A673 (cell line): ENCODE results near the gene SRSF10. TPM values are rescaled to one million over a fixed set of nuclear protein-coding genes. Genes with fewer than 3 reads are reported as not detected.

Experiments used
- BruUV-seq: library from RNA; stranded (reverse); fragments of 400-500 nt; replicated peaks from 2 replicates; lab custom pipeline; 2021; lab: Mats Ljungman, UMichigan
- CTCF ChIA-PET: fragments of 300-600 bp; sonication (Branson Sonifier 250); formaldehyde crosslinking; loops from one replicate; lab custom pipeline; 2022; ENCODE audit warnings: antibody characterized with exemption; lab: Charles Lee
- POLR2A ChIA-PET: fragments of 300-600 bp; sonication (Branson Sonifier 250); formaldehyde crosslinking; loops from one replicate; lab custom pipeline; 2022; ENCODE audit warnings: antibody characterized with exemption; ENCODE audit not compliant: low non-redundant PET; lab: Charles Lee
- DNase-seq: peaks from one replicate; pipeline ENCODE4 v3.0.0-alpha.2; 2015; ENCODE audit warnings: low spot score
- H3K27ac ChIP-seq: fragments of 200-600 bp; sonication (generic); 2 replicates; pipeline ENCODE4 v1.5.1; 2016; ENCODE audit warnings: mixed run types, low read depth, mild to moderate bottlenecking, mixed read lengths, antibody characterized with exemption, low read length; ENCODE audit not compliant: poor library complexity, severe bottlenecking
- H3K27me3 ChIP-seq: fragments of 200-600 bp; sonication (generic); replicated peaks from 2 replicates; pipeline ENCODE4 v1.6.1; 2017; ENCODE audit warnings: mixed run types, low read depth, mild to moderate bottlenecking, mixed read lengths, antibody characterized with exemption, low read length; ENCODE audit not compliant: insufficient read depth, poor library complexity
- H3K36me3 ChIP-seq: fragments of 200-600 bp; sonication (generic); 2 replicates; pipeline ENCODE4 v1.6.1; 2016; ENCODE audit warnings: mixed run types, mild to moderate bottlenecking, mixed read lengths, antibody characterized with exemption, low read length; ENCODE audit not compliant: insufficient read depth, poor library complexity, severe bottlenecking
- H3K4me1 ChIP-seq: fragments of 200-600 bp; sonication (generic); 2 replicates; pipeline ENCODE4 v1.6.1; 2017; ENCODE audit warnings: mixed run types, mild to moderate bottlenecking, mixed read lengths, antibody characterized with exemption, low read length; ENCODE audit not compliant: insufficient read depth, poor library complexity, severe bottlenecking
- H3K4me3 ChIP-seq: fragments of 200-600 bp; sonication (generic); 2 replicates; pipeline ENCODE4 v1.5.1; 2016; ENCODE audit warnings: low read depth, mixed run types, mild to moderate bottlenecking, mixed read lengths, low read length; ENCODE audit not compliant: poor library complexity, severe bottlenecking
- H3K9me3 ChIP-seq: fragments of 200-600 bp; sonication (generic); 2 replicates; pipeline ENCODE4 v1.6.1; 2016; ENCODE audit warnings: mixed run types, low read depth, mild to moderate bottlenecking, mixed read lengths, antibody characterized with exemption, low read length; ENCODE audit not compliant: poor library complexity, severe bottlenecking
- EZH2 ChIP-seq: fragments of 200-600 bp; sonication (generic); IDR thresholded peaks from 2 replicates; pipeline ENCODE4 v1.6.1; 2017; ENCODE audit warnings: borderline replicate concordance, low read depth, mild to moderate bottlenecking, mixed read lengths, antibody characterized with exemption, low read length; ENCODE audit not compliant: poor library complexity, severe bottlenecking
- intact Hi-C: fragments of 100-400 bp; cut with micrococcal nuclease; formaldehyde crosslinking; loops from one replicate; pipeline ENCODE4 v1.10.0; 2022; ENCODE audit not compliant: unreplicated experiment
- total RNA-seq: library from RNA; stranded (reverse); gene quantifications from 2 replicates; pipeline ENCODE4 v1.2.3, GENCODE V29; 2021
- TF ChIP-seq, protein P1 (sequence below): fragments of 300-800, 200-600 bp; sonication (generic); conservative IDR thresholded peaks from 2 replicates; pipeline ENCODE4 v1.5.1; 2017; ENCODE audit warnings: low read depth, mild to moderate bottlenecking, antibody characterized with exemption, low read length, moderate library complexity, mixed read lengths

The SRSF10 gene
- total RNA-seq, 1 experiment from 2014 or later, result 218 TPM

GRCh38 chr1:23922321-23922943 lies 57.7 kb downstream of the SRSF10 start:
- CTCF ChIA-PET, result no interaction called here
- no TSS peak for BruUV-seq
- intact Hi-C loops, result no loop called here

DNA sequence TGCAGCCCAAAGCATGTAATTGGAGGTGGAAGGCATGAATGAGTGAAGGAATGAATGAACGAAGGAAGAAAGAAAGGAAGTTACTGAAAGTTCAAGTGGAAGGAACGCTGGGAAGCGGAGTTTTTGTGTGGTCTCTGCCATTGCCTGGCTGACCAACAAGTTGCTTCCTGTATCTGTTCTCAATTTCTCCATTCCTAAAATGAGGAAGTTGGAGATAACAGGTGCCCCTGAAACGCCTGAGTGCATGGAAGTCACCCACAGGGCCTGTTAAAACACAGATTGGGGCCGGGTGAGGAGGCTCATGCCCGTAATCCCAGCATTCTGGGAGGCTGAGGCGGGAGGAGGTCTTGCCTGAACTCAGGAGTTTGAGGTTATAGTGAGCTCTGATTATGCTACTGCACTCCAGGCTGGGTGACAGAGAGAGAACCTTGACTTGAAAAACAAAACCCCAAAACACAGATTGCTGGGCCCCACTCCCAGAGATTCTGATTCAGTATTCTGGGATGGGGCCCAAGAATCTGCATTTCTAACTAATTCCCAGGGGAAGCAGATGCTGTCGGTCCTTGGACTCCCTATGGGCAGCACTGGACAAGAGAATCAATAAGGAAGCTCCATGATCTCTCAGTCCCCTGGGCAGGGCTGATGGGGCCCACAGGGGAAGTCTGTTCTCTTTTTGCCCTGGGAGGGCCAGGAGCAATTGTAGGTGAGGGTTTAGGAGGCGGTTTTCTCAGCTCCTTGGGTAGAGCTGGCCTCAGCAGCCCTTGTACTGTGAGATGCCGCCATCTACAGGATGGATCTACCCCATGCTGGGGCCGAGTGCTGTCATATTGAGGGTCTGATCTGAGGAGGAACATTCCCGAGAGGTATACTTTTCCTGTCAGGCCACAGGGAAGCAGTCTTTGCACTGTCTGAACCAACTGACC lies 63.7 kb downstream of the SRSF10 start:
- POLR2A ChIA-PET, result interaction anchor here (0.5 kb wide), 1 partner anchor 103 kb away, joined by 3 read pairs; no protein-coding TSS in a partner anchor
- Histone ChIP-seq H3K9me3 (no peaks in the 10 kb centered on the region), H3K4me3 (no peak overlapping the region), H3K27ac (no peak overlapping the region), H3K27me3 (no peaks in the 10 kb centered on the region), H3K4me1 (no peaks in the 10 kb centered on the region), H3K36me3 (no peaks in the 10 kb centered on the region)
- intact Hi-C loops, result loop anchor here (2.0 to 5.0 kb wide), 2 partner anchors 109 to 144 kb away; no protein-coding TSS in a partner anchor
- peak; percentile 86 for DNase-seq
- CTCF ChIA-PET, result interaction anchor here (0.5 to 2.4 kb wide), 9 partner anchors 10 to 432 kb away, joined by 3 to 29 read pairs (median 6); partner anchors contain the start of genes FUCA1 and PITHD1
- TF ChIP-seq, protein P1, sequence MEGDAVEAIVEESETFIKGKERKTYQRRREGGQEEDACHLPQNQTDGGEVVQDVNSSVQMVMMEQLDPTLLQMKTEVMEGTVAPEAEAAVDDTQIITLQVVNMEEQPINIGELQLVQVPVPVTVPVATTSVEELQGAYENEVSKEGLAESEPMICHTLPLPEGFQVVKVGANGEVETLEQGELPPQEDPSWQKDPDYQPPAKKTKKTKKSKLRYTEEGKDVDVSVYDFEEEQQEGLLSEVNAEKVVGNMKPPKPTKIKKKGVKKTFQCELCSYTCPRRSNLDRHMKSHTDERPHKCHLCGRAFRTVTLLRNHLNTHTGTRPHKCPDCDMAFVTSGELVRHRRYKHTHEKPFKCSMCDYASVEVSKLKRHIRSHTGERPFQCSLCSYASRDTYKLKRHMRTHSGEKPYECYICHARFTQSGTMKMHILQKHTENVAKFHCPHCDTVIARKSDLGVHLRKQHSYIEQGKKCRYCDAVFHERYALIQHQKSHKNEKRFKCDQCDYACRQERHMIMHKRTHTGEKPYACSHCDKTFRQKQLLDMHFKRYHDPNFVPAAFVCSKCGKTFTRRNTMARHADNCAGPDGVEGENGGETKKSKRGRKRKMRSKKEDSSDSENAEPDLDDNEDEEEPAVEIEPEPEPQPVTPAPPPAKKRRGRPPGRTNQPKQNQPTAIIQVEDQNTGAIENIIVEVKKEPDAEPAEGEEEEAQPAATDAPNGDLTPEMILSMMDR, result peak; percentile 75
- TF ChIP-seq EZH2, result no peak
- no TSS peak for BruUV-seq

More at GRCh38 chr1:23922321-23922943, 57.7 kb downstream of the SRSF10 start:
- POLR2A ChIA-PET, result no interaction called here
- Histone ChIP-seq H3K27ac (no peak overlapping the region), H3K27me3 (no peaks in the 10 kb centered on the region), H3K4me3 (no peak overlapping the region), H3K9me3 (no peaks in the 10 kb centered on the region), H3K4me1 (no peaks in the 10 kb centered on the region), H3K36me3 (no peaks in the 10 kb centered on the region)
- DNase-seq, result no peak
- TF ChIP-seq, protein P1, result no peak
- TF ChIP-seq EZH2, result no peak

DNA sequence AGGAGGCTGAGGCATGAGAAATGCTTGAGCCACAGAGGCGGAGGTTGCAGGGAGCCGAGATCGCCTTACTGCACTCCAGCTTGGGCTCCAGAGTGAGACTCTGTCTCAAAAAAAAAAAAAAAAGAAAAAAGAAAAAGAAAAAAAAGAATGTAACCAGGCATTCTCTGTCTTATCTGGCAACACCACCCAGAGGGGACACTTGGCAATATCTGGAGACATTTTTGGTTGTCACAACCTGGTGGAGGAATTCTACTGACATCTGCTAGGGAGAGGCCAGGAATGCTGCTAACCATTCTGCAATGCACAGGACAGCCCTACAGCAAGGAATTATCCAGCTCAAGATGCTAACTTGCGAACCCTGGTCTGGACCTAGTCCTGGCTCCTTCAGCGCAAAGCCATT lies 64.7 kb downstream of the SRSF10 start:
- intact Hi-C loops, result loop anchor here (5.0 kb wide), 1 partner anchor 108 kb away; no protein-coding TSS in a partner anchor
- Histone ChIP-seq H3K36me3 (no peaks in the 10 kb centered on the region), H3K4me1 (no peaks in the 10 kb centered on the region), H3K27ac (no peak overlapping the region), H3K4me3 (no peak overlapping the region), H3K9me3 (no peaks in the 10 kb centered on the region), H3K27me3 (no peaks in the 10 kb centered on the region)
- TF ChIP-seq EZH2, result no peak
- TF ChIP-seq, protein P1, result no peak
- CTCF ChIA-PET, result interaction anchor here (0.6 to 2.4 kb wide), 2 partner anchors 56 to 105 kb away, joined by 3 to 20 read pairs; no protein-coding TSS in a partner anchor
- POLR2A ChIA-PET, result no interaction called here
- DNase-seq, result no peak
- BruUV-seq, result no TSS peak
